HG02610 (cell line): ENCODE data around the gene RTKN2.
A peak's percentile ranks its signal among the peaks of the same experiment; 100 is the strongest.

Experiments
- ATAC-seq: cut with Tn5 transposase; IDR thresholded peaks from one replicate; pipeline ENCODE4 v1.9.1; 2021; ENCODE audit warnings: mild to moderate bottlenecking, moderate library complexity; ENCODE audit not compliant: unreplicated experiment

RTKN2 gene

DNA sequence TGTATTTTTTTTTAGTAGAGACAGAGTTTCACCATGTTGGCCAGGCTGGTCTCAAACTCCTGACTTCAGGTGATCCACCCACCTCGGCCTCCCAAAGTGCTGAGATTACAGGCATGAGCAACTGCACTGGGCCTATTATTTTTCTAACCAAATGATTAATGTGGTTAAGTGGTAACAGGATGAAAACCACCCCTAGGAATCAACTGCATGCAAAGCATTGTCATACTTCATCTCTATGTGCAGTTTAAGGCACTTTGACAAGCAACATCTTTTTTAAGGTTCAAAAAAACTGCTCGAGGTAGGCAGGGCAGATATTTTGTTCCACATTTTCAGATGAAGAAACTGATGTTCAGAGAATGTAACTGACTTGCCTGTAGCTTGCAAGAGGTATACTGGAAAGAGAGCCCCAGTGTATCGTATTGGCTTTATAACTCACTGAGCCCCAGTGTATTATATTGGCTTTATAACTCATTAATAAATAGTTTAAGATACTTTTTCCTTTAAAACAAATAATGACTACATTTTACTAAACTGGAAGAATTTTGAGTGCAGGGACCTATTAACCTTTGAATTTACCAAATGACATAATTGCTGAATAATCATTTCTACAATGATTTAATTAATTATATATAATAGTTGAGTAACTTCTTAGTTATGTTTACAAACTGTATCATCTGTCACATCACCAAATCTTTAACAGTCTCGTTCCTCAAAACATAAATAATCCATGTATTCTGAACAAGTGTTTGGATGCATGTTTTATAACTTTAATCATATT, 38.1 kb downstream of the RTKN2 start:
- no peak for ATAC-seq

DNA sequence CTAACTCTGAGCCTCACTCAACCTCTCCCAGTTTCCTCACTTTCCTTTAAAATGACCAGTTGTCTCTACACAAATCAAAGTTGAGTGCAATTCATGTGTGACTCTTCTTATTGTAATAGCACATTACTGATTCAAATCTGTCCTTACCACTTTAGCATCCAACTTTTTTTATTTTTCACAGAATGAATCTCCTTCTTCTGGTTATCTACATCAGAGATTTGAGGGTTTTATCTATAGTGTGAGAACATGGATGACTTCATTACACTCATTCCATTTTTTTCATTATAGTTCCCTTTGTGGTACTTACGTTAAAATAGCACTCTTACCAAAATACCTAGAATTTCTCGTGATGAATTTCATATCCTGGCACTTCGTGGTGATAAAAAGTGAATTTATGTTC, 43.3 kb downstream of the RTKN2 start:
- ATAC-seq, result no peak

DNA sequence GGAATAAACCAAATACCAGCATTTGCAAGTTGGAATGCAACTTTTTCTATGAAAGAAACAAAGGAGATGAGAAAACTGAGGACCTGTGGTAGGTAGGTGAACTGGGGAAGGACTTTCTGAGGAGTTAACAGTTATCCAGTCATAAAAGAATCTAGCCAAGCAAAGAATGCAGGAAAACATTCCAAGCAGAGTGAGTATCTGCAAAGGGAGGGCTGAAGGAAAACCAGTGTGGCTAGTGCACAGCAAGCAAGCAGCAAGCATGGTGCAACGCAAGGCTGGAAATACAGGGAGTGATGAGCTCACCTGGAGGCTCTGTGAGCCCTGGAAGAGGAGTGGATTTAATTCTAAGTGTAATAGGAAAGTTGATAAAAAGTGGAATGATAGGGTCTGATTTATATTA, 44.0 kb downstream of the RTKN2 start:
- ATAC-seq, result no peak

DNA sequence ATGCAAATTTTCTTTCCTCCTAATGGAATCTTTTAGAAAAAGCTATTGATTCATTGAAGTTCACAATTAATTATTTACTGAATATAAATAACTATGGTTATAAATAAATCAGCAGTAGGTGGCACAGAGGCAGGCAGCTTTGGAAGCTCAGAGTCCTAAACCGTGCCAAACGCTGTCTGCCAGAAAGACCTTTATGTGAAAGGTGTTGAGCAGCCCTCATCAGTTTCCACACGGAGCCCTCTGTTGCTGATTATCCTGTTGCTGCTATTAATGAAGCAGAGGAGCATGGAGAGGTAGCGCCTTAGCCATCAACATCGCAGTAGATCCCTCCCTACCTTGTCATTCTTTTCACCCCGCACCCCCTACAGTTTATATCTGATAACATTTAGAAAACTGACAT, 51.0 kb downstream of the RTKN2 start:
- no peak for ATAC-seq

DNA sequence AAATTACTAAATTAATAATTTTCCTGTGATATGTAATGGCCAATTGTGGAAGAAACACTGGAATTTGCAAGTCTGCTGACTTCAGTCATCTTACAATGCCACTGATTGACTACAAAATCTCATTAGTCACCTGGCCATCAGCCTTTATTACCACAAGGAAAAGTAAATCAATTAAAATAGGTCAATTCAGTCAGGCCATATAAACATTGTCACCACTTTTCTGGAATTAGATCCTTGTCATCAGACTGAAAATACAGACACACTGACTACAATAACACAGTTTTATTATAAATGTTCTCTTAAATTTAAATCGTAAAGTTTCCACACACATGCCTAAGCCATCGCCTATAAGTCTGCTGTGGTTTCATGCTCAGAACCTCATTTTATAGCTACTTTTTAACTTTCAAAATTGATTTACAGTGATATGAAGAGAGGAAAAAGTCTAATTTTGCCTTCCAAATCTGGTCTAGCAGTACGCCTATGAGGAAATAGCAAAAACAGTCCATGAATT, 54.2 kb downstream of the RTKN2 start:
- no peak for ATAC-seq

DNA sequence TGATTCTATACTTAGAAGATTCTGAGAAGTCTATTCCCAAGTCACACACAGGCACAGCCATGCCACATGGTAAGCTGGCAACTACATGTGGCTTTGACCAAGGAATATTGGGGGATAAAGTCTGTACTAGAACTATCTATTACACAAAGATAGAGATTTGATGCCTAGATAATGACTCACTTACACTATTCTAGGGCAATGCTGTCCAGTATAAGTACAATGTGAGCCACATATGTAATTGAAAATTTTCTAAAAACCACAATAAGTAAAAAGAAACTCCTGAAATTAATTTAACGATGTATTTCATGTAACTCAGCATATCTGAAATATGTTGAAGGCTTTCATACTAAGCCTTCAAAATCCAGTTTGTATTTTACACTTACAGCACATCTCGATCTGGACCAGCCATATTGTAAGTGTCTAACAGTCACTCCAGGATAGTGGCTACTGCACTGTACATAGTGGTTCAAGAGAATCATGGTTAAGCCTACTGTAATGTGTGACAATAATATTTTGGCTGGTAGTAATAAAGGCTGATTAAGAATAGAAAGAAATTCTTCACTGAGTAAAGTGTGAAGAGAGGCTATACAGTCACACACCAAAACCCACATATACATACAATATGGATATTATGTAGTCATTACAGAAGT, 62.8 kb downstream of the RTKN2 start:
- ATAC-seq, result no peak

DNA sequence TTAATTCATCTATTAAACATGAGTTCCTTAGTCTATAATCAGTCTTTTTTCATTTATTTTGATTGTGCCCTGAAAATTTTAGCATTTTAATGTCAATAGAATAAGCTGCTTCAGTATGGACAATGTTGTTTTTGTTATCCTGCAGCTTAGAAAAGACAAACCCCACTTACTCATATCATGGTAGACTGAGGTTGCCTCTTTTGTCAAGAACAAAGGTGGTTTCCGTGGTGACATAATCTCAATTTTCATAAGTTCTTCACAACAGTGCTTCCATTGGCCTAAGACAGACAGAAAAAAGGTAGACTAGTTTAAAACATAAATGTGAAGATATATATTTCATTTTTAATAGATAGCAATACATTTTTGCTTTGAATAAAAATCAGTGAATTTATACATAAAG, 69.1 kb downstream of the RTKN2 start:
- peak; percentile 100 for ATAC-seq

DNA sequence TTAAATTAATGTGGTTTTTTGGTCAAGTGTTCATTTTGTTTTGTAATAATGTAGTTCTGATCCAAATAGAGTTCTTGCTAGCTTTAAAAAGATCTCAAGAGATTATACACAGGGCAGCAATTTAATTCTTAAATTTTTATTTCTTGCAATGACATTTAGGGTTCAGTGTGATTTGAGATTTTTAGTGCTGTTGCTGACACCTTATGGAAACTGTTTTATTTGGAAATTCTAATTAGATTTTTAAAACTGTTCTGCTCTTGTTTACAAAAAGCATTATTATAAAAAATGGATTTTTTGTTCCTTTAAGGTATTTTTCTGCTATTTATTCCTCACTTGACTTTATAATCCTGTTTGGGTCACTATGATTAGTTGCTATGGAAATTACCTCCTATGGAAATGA, 72.1 kb downstream of the RTKN2 start:
- no peak for ATAC-seq

DNA sequence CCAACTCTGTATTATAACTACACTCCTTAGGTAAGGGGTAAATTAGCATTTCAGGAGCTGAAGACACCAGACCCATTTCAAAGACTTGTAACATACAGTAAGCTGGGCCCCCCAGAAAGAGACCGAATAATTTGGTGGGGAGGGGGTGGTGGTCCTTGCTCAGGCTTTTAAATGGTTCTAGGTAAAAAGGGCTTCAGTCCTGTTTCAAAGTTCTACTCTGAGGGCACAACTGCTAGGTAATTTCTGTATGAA, 73.0 kb downstream of the RTKN2 start:
- no peak for ATAC-seq

DNA sequence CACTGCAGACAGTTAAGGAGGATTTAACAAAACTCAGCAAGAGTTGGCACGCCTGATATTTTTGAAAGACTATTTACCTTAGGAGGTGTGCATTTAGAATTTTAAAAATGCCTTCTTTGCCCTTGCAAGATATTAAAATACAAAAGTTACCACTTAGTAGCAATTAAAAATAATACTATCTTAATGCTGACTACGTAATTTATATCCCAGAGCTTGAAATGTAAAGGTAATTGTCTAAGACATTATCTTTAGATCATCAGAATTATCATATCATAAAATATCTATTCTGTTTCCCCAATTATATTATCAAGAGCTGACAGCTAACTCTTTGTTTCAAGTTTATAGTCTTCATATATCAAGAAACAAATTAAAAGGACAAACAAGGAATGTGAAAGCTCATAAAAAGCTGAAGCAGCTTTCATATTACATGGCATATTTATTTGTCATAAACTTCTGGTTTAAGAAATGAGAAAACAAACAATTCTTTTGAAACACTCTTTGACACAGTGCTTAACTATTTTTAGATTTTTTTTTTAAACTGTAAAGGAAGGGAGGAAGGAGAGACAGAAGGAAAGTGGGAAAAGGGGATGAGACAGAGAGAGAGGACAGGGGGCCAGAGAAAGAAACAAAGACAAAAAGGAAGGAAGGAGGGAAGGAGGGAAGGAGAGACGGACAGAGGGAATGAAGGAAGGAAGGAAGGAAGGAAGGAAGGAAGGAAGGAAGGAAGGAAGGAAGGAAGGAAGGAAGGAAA, 73.5 kb downstream of the RTKN2 start:
- no peak for ATAC-seq

DNA sequence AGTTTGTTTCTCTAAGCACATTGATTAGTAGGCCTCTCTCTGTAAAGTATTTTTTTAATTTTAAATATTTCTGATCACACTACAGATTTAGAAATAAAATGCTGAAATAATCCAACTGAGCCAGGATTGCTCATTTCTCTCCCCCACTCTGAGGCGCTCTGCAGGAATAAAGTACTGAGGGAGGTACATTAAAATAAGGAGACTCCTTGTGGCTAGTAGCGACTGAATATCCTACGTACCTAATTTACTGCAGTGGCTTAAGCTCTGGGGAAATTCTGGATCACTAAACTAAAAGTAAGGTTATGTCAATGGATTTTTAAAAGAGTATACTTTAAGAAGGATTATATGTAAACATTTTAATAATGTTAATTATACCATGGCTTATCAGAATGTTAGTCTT, 75.2 kb downstream of the RTKN2 start:
- ATAC-seq, result no peak

DNA sequence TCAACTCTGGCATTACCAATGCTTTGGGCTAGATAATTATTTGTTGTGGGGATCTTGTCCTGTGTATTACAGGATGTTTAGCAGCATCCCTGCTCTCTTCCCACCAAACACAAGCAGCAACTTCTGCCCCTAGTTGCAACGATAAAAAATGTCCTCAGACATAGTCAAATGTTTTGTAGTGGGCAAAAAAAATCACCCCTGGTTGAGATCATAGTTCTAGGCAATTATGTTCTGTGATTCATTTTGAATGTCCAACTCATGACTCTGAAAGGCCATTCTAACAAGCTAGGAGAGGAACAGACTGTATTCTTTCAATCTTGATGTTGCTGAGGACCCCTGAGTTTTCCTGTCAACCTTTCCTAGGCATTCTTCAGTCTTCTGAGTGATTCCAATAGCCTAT, 79.5 kb downstream of the RTKN2 start:
- ATAC-seq, result no peak

DNA sequence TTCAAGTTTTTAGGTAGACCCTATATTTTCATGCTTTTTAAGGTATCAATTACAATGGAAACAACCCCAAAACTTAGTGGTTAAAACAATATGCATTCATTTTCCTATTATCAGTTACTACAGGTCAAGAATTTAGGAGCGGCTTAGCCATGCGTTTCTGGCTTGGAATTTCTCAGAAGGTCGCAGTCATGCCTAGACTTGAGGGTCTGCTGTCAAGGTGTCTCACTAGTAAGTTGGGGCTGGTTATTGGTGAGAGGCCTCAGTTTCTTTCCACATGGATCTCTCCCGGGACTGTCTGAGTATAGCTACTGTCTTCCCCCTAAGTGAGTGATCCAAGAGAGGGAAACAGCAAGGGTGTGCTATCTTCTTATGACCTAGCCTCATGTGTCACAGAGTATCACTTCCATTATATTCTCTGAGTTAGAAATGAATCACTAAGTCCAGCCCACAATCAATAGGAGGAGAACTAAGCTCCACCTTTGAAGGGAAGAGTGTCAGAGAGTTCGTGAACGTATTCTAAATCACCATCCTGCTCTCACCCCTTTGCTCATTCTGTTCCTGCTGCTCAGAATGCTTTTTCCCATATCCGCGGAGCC, 80.5 kb downstream of the RTKN2 start:
- no peak for ATAC-seq

DNA sequence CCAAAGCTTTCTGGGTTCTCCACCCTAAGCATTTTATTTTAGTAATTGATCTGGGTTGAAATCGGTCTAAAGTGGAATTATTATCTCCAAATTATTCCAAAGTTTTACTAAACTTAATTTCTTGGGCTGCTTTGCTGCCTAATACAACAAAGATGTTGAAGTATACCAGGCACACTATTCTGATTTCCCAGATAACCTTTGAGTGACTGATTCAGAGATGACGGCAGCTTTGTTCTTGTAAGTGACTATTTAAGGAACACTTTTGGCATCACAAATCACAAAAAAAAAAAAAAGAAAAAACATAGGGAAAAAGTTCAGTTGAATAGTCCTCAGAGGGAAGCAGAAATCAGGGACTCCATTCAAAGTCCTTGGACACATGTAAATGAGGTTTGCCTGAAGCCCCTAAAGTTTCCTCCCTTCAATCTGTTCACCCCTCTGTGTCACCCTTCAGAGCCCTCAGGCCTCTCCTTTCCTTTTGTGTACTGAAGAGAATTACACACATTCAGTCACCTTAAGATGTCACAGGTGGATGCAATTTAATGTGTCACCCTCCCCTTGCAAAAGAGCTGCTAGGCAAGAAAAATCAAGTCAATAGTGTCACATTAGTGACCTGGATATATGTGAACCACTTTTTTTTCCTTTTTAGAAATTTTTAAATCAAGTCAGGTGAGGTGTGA, 81.5 kb downstream of the RTKN2 start:
- ATAC-seq, result no peak

DNA sequence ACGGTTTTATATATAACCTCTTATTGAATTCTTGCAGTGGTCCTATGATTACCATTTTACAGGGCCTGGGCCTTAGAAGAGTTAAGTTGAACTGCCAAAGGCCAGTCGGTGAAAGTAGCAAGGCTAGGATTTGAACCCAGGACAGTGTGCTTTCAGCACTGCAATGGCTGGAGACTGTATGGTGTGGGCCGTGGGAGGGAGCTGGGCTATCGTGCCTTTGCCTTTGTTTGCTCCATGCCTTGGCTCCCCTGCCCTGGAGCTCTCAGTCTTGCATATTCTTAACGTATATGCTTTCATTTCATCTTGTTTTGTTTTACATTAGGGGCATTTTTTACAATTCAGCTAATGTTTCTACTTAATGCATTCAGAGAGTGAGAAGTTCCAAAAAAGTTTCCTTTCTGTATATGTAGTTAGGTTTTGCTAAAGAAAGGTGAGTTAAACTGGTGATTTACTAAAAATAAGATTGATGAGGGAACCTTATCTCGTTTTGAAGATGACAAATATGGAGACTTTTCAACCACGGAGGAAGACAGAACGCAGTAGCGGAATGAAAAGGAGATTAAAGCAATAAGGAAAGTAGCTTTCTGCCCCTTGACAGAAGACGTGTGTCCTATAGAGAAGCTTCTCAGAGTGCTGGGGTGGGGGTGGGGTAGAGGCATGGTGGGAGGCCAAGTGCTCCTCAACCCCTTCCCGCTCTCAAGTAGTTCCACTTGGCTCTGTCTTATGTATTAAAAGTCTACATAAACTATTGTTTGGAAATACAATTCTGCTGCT, 82.5 kb downstream of the RTKN2 start:
- peak; percentile 59 for ATAC-seq

DNA sequence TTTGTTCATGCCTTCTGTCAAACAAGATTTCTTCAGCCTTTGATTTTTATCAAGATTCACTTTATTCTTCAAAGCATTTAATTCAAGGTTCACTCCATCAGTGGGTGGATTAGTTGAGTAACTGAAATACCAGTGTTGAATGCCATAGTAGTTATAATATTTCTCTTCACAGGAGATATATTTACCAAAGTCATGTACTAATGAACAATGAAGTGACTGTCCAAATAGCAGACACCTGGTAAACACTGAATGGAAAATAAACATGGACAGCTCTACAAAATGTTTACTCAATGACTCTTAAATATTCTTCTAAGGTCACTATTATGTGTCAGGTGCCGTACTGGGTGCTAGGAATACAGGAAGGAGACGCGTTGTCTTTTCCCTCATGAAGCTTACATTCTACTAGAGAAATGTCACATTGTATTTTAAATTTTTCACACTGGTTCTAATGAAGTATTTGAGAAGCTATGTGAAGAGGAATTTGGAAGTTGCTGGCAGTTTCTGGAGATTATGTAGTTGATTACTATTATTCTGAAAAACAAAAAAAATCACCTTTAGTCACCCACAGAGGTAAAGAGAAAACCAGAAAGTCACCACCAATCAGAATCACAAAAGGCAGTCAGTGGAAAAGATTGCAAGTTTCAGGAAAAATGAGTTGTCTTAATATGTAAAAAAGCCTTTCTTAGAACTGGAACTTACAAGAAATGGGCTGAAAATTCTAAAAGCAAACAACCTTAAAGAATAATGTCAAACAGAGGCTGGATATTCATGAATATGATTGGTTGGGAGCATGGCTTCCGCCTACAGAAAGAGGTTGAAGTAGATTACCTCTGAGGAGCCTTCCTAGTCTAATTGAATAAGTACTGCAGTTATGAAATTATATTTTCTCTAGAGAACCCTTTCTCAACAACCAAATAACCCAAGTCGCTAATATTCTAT, 84.5 kb downstream of the RTKN2 start:
- no peak for ATAC-seq

DNA sequence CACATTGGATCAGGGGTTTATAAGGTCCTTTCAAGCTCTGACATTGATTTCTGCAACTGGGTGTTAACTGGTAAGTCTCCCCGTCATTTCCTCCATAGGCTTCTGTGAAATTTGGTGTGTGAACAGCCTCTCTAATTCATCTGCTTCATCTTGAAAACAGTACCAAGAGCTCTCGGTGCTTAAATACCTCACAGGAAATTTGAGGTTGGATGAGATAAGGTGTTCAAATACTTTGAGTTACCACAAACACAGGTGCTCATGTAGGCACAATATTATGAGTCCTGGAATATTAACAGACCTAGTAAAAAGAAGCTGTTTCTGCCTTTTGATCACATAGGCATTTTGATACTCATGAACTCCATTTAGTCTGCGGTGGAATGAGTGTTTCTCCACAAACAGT, 85.2 kb downstream of the RTKN2 start:
- ATAC-seq, result peak; percentile 73

DNA sequence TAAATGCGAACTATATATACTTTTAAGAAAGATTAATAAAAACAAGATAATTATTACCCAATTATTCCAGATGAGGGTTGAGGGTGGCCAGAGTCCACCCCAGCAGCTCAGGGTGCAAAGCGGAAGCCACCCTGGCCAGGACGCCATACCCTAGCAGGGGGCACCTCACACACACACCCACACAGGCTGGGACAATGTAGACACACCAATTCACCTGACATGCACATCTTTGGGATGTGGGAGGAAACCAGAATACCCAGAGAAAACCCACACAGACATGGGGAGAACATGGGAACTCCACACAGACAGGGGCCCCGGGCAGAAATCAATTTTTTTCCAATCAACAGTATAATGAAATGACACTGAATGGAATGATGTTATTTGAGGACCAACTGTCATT, 86.0 kb downstream of the RTKN2 start:
- no peak for ATAC-seq

DNA sequence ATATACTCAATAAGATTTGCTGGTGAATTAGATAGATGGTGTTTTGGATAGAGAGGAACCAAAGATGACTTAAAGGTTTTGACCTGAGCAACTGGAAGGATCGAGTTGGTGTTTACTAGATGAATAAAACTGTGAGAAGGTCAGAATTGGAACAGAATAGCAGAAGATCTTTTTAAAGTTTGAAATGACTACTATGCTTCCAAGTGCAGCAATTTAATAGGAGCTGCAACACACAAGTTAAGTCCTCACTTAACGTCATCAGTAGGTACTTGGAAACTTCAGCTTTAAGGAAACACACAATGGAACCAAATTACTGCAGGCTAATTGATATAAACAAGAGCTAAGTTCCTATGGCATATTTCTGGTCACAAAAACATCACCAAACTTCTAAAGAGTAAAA, 86.5 kb downstream of the RTKN2 start:
- ATAC-seq, result no peak
